ENCODE measurements around the gene CST2.

- TF ChIP-seq EZH2 (IDR thresholded peaks at IDR 0.05; ENCODE audit: low read length) (no peak), CTCF (optimal IDR thresholded peaks at IDR 0.05 in 1 of 3, IDR thresholded peaks at IDR 0.05 in 1 of 3, conservative IDR thresholded peaks at IDR 0.05 in 1 of 3; ENCODE audit: extremely low read depth in 1 of 3, insufficient read depth in 2 of 3, low read length in 3 of 3) (no peak)
Measured at GRCh38 chr20:23783447-23783846, 43.1 kb downstream of the CST2 start.

All from keratinocyte (primary cell).